Measurements from ENCODE around the gene GAB1.

- TF ChIP-seq CTCF (conservative IDR thresholded peaks at IDR 0.05) (no peak), EZH2 (IDR thresholded peaks at IDR 0.05; ENCODE audit: low read depth) (no peak)
Measured at GRCh38 chr4:143292858-143293257, 43.8 kb upstream of the GAB1 start.

Measured in PC-9 (cell line).